Measurements from ENCODE around the gene TNFAIP8L1. TPM values are rescaled to one million over a fixed set of nuclear protein-coding genes. Genes with fewer than 3 reads are reported as not detected.

The TNFAIP8L1 gene
- total RNA-seq, 1 donor from 2014 or later: 3.0 TPM

- peaks cover 5% of the 10 kb centered on the region for H4K20me1 ChIP-seq (ENCODE audit: insufficient read depth, low read length)
- no peak overlapping the region for H3K4me2 ChIP-seq (ENCODE audit: low read length)
These were observed 36.0 kb downstream of the TNFAIP8L1 start for GRCh38 chr19:4675346-4675745.

DNA sequence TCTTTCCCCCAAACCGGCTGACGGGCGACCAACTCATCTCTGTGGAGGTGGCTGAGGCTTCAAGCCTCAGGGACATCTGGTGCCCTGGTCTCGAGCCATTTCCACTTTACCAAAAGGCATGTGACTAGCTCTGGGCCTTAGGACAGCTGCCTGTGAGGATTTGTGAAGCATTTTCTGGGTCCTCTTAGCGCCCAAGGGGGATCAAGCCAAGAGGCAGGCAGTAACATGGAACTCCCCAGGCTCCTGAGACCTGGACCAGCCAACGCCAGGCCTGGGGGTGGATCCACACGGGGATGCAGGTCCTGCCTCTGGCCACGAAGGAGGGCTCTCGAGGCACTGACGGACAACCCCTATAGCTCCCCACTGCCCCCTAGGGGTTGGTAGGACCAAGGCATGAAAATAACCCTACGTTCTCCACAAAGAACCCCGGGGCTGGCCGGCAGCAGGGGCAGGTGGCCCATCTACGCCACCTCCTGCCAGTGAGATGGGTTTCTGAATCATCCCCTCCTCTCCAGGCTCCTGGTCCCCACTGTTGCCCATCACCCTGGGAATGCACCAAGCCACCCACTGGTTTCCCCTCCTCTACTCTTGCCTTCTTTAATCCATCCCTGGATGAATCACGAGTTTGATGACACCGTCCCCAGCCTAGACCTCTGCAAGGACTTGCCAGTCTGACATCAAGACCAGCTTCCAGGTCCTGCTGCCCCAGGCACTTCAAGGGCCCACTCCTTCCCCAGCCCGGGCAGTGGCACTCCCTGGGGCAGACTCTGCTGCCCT is 37.8 kb downstream of the TNFAIP8L1 start:
- no peak overlapping the region for H3K4me3 Mint-ChIP-seq (ENCODE audit: unreplicated experiment)
- DNase-seq (ENCODE audit: low read depth) (no peak), FAIRE-seq (no peak)

More at GRCh38 chr19:4675346-4675745, 36.0 kb downstream of the TNFAIP8L1 start:
- no peaks in the 10 kb centered on the region for H3K79me2 ChIP-seq (ENCODE audit: insufficient read depth, low read length)
- H3K9ac ChIP-seq (ENCODE audit: low read length): no peak overlapping the region
- TF ChIP-seq EZH2 (IDR thresholded peaks at IDR 0.05; ENCODE audit: insufficient read depth, low read length) (no peak), CTCF (IDR thresholded peaks at IDR 0.05; ENCODE audit: insufficient read depth, low read depth, low read length) (no peak)
- no peak overlapping the region for H2AFZ ChIP-seq (ENCODE audit: low read depth, low read length)
- no peak overlapping the region for H3K27ac Mint-ChIP-seq (ENCODE audit: unreplicated experiment)
- no peaks in the 10 kb centered on the region for H3K27me3 Mint-ChIP-seq (ENCODE audit: low read depth, unreplicated experiment)
- no peak overlapping the region for H3K27ac ChIP-seq (ENCODE audit: low read depth, low read length)
- peaks cover 6% of the 10 kb centered on the region for H3K36me3 ChIP-seq (ENCODE audit: insufficient read depth, low read length)
- no peaks in the 10 kb centered on the region for H3K4me1 Mint-ChIP-seq (ENCODE audit: low read depth, unreplicated experiment)
- no peaks in the 10 kb centered on the region for H3K4me1 ChIP-seq (ENCODE audit: insufficient read depth, low read length)
- no peak overlapping the region for H3K4me3 Mint-ChIP-seq (ENCODE audit: unreplicated experiment)
- no peak overlapping the region for H3K4me3 ChIP-seq (ENCODE audit: insufficient read depth, low read depth, low read length)
- peaks cover 5% of the 10 kb centered on the region for H3K36me3 Mint-ChIP-seq (ENCODE audit: low read depth, unreplicated experiment)
- FAIRE-seq: no peak
- H3K9me3 Mint-ChIP-seq (ENCODE audit: unreplicated experiment): no peaks in the 10 kb centered on the region
- H3K27me3 ChIP-seq (ENCODE audit: insufficient read depth, low read length): no peaks in the 10 kb centered on the region
- no peaks in the 10 kb centered on the region for H3K9me3 ChIP-seq (ENCODE audit: insufficient read depth, low read depth, low read length)
- DNase-seq (ENCODE audit: low read depth): no peak

More for the DNA sequence above, 37.8 kb downstream of the TNFAIP8L1 start:
- Histone ChIP-seq H3K4me3 (ENCODE audit: insufficient read depth, low read depth, low read length) (no peak overlapping the region), H3K36me3 (ENCODE audit: insufficient read depth, low read length) (peaks cover 10% of the 10 kb centered on the region), H3K4me2 (ENCODE audit: low read length) (no peak overlapping the region), H3K4me1 (ENCODE audit: insufficient read depth, low read length) (no peaks in the 10 kb centered on the region), H3K79me2 (ENCODE audit: insufficient read depth, low read length) (no peaks in the 10 kb centered on the region), H3K9me3 (ENCODE audit: insufficient read depth, low read depth, low read length) (no peaks in the 10 kb centered on the region), H3K27ac (ENCODE audit: low read depth, low read length) (no peak overlapping the region), H4K20me1 (ENCODE audit: insufficient read depth, low read length) (peaks cover 5% of the 10 kb centered on the region), H3K9ac (ENCODE audit: low read length) (no peak overlapping the region), H3K27me3 (ENCODE audit: insufficient read depth, low read length) (no peaks in the 10 kb centered on the region), H2AFZ (ENCODE audit: low read depth, low read length) (no peak overlapping the region)
- Mint-ChIP-seq H3K27ac (ENCODE audit: unreplicated experiment) (no peak overlapping the region), H3K4me1 (ENCODE audit: low read depth, unreplicated experiment) (no peaks in the 10 kb centered on the region), H3K36me3 (ENCODE audit: low read depth, unreplicated experiment) (peaks cover 6% of the 10 kb centered on the region), H3K27me3 (ENCODE audit: low read depth, unreplicated experiment) (no peaks in the 10 kb centered on the region), H3K9me3 (ENCODE audit: unreplicated experiment) (no peaks in the 10 kb centered on the region)
- peak; percentile 21 for TF ChIP-seq CTCF (IDR thresholded peaks at IDR 0.05; ENCODE audit: insufficient read depth, low read depth, low read length)
- TF ChIP-seq EZH2 (IDR thresholded peaks at IDR 0.05; ENCODE audit: insufficient read depth, low read length): no peak

Data from astrocyte (in vitro differentiated cells and primary cell).